ENCODE results near the gene RUFY1.

- no peak for TF ChIP-seq CTCF (IDR thresholded peaks at IDR 0.05)
- TF ChIP-seq ZFX (IDR thresholded peaks at IDR 0.05; ENCODE audit: borderline replicate concordance) = no peak
Measured at GRCh38 chr5:179588166-179588565, 37.8 kb downstream of the RUFY1 start.
